NCI-H526 treated with DMSO at 0.1 percent for 48 hours (cell line): ENCODE results near the gene SLC9A3.
"Not testable (repeated sequence)": the region's sequence is repeated elsewhere in the genome, so short reads cannot be mapped to it uniquely, and the experiment has no call there.

ENCODE experiments used
- DNase-seq: peaks from one replicate; lab custom pipeline; 2025; lab: John Stamatoyannopoulos, UW

The SLC9A3 gene

GRCh38 chr5:489689-490080, 34.6 kb downstream of the SLC9A3 start:
- DNase-seq = no peak

- DNase-seq = no peak
Observed at GRCh38 chr5:488744-489688, 35.2 kb downstream of the SLC9A3 start.

DNA sequence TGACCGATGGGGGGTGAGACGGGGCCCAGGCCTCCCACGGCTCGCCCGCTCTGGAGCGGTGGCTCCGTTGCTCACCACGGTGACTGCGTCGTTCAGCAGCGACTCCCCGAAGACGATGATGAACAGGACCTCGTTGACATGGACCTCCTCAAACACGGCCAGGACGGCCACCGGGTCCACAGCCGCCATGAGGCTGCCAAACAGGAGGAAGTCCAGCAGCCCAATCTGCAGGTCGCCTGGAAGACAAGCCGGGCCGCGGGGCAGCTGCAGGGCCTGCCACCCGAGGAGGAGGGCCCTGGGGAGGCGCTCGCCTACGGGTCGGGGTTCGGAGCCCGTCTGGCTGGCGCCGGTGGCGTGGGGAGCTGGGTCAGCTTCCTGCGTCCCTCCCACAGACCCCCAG, 36.0 kb downstream of the SLC9A3 start:
- no peak for DNase-seq

- not testable (repeated sequence) for DNase-seq
Observed at GRCh38 chr5:486597-486996, 37.7 kb downstream of the SLC9A3 start.

DNA sequence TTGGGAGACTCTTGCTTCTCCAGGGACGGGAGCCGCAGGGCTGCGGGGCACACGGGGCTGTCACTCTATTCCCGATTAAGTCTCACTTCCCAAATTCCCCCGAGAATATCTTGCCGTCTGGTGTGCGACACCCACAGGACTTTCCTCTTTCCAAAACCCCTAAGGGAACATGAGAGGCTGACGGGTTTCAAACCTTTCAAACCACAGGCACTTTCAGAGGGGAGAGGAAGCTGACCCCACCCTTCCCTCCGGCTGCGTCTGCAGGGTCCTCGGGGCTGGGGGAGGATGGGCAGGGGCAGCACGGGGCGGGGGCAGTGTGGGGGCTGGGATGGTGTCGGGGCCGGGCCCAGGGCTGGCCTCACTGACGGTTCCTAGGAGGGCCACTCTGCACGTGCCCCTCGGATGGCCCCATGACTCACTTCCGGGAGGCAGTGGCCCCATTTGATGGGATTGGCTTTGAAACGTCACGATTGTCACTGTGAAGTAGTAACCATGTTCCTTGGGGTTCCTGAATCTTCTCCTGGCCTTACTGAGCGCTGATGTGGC, 38.2 kb downstream of the SLC9A3 start:
- DNase-seq = no peak

DNA sequence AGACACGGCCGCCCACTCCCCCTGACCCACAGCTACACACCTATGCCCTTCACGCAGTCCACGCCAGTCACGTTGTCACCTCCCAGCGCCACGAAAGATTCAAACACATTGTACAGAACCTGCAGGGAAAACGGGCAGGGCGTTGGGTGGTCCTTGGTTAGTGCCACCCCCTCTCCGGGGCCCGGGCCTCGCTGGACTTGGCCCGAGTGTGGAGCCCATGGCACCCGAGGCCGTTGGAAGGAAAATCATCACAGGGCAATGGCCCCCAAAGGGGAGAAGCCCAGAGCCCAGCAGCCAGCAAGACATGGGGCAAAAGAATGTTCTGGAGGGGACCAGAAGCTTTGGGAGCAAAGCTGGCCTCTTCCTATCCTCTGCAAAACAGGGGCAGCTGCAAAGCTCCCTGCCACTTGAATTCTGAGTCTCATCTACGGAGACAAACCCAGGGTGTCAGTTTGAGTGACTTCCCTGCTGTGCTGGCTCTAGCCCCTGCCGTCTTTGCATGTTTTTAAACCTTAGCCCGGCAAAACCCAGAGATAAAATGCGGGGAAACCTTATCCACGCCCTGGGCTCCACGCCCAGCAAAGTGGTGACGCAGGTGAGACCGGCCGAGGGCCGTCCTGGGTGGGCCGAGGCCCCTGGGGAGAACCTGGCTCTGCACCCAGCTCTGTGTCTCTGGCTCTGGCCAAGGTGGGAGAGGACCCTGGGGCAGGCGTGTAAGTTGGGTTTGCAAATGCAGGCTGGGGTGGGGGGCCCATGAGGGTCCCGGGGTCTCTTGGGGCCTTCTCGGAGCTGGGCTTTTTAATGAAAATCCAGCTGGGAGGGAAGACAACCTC, 38.9 kb downstream of the SLC9A3 start:
- no peak for DNase-seq

DNA sequence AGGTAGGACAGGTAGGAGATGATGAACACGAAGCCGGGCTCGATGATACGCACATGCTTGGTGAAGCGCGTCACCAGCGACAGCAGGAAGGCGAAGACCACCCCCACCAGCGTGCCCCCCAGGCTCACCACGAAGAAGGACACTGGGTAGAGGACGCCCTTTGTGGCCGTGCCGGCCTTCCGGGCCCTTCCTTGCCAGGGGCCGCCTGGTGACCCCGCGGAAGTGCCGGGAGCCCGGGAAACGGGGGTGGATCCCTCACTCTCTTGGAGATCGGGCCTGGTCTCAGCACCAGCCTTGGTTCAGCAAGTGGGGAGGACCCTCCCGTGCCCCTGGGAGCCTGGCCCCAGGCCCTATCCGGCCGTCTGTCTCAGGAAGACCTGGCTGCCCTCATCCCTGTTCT, 39.7 kb downstream of the SLC9A3 start:
- DNase-seq = no peak

DNA sequence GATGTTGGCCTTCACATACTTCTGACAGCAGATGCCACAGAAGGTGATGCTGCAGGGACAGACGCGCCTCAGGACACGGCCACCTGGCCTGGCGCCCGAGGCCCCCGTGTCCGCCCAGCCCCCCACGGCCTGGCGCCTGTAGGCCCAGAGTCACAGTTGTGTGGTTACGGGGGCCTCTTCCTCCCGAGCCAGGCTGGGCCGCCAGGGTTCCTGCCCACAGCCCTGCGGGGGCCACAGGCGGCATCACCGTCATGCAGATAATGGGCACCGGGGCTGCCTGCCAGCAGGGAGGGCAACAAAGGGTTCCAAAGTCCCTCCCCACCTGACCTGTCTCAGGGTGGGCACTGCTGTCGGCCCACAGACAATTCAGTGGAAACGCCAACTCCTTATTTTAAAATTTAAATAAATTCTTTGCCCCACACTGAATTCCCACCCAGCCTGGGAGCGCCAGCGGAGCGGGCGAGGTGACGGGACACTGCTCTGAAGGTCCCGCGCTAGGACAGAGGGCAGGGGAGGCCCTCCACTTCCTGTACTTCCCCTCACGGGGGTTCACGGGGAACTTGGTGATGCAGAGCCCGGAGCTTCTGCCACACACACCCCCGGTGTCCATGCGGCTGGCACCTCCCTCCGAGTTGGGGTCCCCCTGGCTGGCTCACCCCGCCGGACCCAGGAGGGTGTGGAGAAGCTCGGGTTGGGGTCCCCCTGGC, 40.7 kb downstream of the SLC9A3 start:
- no peak for DNase-seq

DNA sequence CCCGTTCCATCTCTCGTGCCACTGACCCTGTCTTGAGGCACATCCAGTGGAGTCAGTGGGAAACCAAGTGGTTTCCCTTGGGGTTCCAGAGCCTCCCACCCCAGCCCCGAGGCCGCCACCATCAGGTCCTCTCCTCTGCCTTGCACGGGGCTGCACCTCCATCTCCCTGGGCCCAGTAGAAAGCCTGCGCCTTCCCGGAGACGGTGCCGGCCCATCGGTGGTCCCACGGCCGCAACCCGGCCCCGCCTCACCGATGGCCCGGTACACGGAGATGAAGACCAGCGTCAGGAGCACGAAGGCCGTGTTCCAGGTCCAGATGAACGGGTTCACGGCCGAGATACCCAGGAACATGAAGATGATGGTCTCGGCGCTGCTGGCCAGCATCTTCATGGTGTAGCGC, 41.2 kb downstream of the SLC9A3 start:
- DNase-seq = no peak

DNA sequence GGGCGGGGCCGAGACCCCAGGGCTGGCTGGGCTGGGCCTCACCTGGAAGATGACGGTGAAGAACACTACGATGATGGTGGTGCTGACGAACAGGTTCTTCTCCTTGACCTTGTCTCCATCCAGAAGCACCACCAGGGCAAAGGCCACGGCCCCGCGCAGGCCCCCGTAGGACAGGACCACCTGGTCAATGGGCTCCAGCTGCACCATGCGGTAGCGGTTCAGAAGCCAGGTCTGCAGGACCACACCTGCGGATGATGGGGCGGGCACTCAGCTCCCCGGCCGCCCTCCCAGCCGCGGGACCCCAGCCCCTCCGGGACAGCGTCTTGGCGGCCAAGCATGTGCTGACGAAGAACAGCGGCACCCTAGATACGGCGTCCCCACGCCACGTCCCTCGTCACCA, 41.7 kb downstream of the SLC9A3 start:
- DNase-seq = no peak

- DNase-seq = no peak
Observed at GRCh38 chr5:482021-482420, 42.2 kb downstream of the SLC9A3 start.

- DNase-seq = no peak
Observed at GRCh38 chr5:481347-481746, 42.9 kb downstream of the SLC9A3 start.

- DNase-seq = no peak
Observed at GRCh38 chr5:479566-480319, 44.5 kb downstream of the SLC9A3 start.

- DNase-seq = no peak
Observed at GRCh38 chr5:478982-479535, 45.2 kb downstream of the SLC9A3 start.

DNA sequence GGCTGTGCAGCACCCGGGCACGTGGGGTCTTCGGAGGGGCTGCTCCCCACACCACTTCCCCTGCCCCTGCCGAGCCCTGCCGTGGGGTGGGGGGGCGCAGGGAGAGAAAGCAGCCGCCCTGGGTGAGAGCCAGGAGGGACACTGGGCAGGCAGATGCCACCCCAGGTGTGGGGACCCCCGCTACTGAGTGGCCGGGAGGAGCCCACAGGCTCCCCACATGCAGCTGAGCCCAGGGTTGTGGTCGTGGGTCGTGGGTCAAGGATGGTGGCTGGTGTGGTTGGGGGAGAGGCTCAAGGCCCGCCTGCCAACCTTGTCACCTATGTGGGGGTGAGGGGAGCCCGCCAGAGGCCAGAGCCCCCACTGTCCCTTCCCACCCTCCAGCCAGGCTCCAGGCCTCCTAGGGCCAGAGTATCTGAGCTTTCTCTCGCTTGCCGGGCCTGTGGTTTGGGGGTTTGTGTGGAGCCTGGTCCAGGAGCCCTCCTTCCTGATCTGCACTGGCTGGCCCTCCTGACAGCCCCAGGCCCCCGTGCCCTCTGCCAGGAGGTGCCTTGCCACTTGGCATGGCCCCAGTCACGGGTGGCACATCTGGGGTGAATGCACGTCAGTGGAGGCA, 45.8 kb downstream of the SLC9A3 start:
- no peak for DNase-seq

DNA sequence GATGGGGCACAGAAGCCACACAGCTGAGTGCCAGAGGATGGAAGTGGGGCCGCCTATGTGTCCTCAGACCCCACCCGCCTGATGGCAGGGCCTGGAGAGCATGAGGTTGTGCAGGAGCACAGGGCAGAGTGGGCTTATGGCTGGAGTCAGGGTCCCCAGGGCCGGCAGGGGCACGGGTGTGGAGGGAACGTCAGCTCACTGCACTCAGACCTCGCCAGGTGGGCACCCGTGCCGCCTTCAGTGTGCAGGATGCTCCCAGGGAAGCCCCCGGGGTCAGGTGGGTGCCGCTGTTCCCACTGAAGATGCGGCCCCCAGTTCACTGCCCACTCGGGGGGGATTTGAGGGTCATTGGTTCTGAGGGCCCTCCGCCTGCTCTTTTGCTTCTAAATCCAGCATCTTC, 46.4 kb downstream of the SLC9A3 start:
- no peak for DNase-seq

- no peak for DNase-seq
Observed at GRCh38 chr5:477247-477646, 47.0 kb downstream of the SLC9A3 start.

DNA sequence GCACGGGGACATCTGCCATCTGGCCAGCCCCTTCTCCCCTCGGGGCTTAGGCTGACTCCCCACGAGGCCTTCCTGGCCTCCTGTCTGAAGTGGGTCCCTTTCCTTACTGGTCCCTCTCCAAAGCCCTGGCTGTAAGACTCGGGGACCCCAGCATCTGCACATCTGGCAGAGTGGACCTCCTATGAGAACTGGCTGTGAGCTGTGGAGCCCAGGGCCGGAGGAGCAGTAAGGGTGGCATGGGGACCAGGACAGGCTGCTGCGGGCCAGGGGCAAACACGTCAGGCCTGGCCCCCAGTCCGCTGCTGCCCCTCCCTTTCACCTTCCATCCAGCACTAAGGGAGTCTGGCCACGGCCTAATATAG, 47.5 kb downstream of the SLC9A3 start:
- DNase-seq = no peak

DNA sequence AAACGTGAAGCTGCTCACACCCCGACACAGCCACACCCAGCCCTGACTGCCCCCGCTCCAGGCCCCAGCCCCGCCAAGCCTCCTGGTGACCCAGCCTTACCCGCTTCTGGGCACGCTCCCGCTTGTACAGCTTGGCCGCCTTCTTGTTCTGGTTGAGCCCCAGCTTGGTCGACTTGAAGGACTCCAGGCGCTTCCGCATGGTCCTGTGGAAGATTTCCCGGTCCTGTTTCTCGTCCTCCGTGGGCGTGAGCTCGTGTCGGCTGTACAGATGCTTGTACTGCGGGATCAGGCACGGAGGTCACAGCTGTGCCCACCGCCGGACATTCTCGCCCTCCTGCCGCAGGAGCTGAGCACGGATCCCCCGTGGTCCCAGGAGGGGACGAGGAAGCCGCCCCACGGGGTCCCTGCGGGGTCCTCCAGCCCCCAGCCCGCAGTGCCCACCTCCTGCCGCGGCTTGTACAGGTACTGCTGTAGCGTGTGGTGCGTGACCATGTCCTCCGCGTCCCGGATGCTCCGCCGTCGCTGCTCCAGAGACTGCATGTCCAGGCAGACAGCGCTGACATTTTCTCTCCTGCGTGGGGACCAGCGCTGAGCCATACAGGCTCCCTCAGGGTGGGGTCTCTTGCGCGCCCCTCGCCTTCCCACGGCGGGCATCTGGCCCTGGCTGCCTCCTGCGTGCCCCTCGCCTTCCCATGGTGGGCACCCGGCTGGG, 48.0 kb downstream of the SLC9A3 start:
- no peak for DNase-seq

GRCh38 chr5:475704-476101, 48.5 kb downstream of the SLC9A3 start:
- no peak for DNase-seq
